GM19455 (cell line): ENCODE data around the gene BRD4.

ENCODE experiments used
- ATAC-seq: cut with Tn5 transposase; IDR thresholded peaks from one replicate; pipeline ENCODE4 v1.9.1; 2021; ENCODE audit not compliant: unreplicated experiment

BRD4 gene

DNA sequence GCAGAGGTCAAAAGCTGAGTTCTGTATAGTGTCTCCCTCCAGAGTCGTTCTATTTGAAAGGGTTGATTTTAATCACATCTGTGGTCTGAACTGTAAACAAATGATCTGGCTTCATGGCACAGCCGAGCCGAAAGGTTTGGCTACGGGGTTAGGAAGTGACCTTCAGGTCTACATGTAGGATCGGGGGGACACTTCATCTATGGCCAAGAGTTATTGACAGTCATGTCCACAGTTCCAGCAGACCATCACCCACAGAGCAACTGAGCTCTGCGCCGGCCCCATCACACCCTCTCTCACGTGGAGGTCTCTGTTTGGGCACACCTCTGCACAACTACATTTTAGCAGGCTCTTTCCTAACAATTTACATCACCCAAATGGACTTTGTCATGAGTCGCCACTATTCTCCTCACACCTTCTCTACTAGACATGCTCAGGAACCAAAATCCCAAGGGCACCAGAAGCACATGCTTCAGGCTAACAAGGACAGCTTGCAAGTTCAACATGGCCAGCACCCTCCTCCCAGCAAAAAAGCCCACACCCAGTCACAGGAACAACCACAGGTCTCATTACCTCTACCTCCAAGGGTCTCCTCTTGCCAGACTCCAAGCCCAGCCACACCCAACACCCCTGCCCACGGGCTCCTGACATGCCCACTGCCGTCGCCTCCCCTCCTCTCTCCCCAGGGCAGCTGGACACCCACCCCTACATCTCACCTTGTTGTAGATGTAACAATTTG, 64.0 kb downstream of the BRD4 start:
- no peak for ATAC-seq

DNA sequence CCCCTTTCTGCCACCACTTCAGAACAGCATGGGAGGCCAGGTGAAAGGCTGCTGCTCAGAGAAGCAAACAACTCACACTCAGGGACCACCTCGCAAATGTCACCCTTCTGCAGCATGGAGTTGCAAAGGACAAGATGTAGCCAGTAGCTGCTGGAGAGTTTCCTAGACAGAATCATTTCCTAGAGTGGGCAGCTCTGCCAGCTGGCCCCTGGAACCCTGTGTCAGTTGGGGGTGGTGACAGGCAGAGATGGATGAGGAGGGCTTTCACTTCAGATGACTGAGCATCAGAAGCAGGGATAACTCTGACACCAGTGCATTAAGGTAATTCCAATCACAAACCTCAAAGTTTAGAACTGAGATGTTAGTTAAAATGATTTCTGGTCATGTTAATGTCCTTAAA, 65.7 kb downstream of the BRD4 start:
- ATAC-seq, result no peak

DNA sequence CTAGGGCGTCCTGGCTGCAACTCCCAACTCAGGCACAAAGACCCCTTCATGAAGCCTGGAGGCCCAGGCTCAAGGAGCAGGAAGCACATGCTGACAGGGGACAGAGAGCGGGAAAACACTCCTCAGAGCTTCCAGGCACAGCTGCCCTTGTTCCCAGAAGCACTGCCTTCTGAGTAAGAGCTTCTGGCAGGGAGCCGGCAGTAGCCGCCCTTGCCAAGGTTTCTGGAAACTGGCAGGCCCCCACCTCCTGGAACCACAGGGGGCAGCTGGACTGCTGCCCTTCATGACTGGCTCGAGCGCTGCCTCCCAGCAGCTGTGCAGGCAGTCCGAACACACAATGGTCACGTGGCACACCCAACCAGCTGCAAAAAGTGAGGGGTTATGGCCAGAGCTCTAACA, 66.5 kb downstream of the BRD4 start:
- ATAC-seq, result no peak

DNA sequence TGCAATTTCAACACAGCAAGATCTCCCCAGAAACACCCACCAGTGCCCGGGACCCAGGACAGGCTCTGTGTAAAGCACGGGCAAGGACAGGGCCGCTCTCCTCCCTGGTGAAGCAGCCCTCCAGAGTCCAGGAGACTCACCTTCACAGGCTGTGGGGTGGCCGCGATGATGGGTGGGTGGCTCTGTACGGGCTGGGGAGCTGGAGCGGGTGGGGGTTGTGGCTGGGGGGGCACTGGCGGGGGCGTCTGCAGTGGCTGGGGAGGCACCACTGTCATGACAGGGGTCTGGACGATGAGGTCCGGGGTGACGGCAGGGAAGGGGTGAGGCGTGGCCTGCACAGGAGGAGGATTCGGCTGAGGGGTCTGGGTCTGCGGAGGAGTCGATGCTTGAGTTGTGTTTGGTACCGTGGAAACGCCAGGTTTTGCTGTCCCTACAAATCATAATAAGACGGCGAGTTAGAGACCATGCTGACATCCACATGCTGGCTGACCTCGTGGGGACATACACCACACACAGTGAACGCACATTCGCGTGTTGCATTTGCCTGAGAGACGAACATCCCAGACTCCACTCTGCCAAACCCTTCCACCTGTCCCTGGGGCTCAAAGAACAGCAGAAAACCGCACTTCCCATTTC, 67.0 kb downstream of the BRD4 start:
- ATAC-seq, result no peak

DNA sequence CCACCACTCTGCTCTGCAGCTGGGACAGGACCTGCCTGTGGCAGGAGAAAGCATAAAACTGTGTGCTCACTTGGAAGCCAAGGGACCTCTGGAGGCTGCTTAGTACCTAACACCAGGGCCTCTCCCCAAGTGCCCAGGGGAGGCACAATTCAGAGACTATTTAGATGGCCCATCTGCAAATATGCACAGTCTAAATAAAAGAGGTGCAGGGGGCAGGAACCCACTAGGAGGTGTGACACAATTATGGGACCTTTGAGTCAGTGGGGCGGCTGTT, 67.5 kb downstream of the BRD4 start:
- no peak for ATAC-seq

DNA sequence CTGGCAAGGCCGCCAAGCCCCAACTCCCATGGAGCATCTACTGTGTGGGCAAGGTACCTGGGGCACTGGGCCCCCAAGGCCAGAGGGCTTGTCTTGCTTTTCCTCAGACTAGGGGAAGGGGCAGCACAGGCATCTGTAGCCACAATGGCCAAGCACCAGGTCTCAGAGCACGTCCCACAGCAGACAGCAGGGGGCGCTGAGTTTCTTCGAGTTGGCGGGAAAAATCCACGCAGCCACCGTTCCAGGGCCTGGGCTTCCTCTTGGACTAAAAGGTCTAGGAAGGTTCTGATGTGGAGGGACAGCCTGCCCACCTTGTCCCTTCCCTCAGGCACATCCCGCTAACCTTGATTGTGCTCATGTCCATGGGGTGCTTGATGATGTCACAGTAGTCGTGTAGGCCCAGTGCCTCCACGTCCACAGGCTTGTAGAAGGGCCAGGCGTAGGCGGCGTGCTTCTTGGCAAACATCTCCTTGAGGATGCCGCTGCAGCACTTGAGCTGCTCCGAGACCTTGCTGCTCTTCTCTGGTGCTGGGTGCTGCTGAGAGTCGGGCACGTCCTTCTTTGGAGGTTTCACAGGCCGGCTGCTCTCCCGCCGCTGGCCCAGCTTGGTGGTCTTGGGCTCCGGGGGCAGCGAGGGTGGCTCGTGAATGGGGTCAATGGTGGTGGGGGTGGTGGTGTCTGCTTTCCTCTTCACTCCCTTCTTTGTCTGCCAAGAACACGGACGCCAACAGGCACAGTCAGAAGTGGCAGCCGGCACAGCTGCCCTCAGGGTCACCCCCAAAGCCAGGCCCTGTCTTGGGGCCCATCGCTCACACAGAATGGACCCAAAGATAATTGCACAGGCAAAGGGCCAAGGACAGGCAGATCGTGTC, 68.0 kb downstream of the BRD4 start:
- ATAC-seq, result no peak

DNA sequence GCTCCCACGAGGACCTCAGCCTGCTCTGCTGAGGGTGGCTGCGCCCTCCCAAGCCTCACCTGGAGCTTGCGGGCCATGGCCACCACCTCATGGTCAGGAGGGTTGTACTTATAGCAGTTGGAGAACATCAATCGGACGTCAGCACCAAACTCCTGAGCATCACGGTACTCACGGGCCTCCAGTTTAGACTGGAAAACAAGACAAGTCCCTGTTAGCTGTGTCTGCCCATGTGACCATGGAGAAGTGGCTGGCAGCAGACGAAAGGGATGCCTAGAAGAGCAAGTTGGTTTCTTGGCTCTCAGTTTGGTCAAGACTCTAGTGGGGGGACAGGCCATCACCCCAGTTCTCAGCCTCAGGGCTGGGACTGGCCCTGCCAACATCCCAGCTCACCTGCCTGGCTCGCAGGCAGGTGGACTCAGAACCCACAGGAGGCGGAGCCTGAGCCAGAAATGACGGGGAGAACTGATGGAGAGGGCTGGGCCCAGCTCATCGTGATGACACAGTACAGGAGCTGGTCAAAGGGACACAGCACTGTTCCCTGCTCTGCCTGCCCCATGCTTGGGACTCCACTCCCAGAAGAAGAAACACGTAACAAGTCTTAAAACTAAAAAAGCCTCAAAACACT, 68.9 kb downstream of the BRD4 start:
- ATAC-seq, result no peak

DNA sequence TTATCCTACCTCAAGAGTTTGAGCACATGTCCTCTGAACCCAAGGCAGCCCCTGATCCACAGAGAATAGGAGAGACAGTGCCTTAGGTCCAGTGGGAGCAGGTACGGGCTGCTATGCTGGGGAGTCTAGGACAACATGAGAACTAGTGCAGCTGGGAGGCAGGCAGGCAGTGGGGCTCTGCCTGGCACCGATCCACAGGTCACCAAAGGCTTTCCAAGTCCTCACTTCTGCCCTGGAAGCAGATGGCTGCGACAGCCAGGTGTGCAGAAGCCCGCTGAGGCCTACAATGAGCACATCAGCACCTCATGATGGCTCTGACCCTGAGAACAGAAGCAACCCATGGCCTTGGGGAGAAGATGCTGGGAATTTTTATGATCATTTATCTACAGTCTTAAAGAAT, 70.3 kb downstream of the BRD4 start:
- ATAC-seq, result no peak

DNA sequence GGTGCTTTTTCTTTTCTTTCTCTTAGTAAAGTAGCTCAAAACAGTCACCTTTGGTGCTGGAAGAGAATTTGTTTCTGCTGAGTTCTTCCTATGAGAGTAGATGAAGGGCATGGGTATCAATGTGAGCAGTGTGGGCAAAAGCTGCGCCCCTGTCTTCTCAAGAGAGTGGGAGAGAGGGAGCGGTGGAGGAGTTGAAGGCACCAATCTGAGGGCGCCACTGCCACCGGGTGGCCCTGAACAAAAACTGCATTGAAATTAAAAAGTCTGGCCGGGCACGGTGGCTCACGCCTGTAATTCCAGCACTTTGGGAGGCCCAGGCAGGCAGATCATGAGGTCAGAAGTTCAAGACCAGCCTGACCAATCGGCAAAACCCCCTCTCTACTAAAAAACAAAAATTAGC, 71.4 kb downstream of the BRD4 start:
- no peak for ATAC-seq

DNA sequence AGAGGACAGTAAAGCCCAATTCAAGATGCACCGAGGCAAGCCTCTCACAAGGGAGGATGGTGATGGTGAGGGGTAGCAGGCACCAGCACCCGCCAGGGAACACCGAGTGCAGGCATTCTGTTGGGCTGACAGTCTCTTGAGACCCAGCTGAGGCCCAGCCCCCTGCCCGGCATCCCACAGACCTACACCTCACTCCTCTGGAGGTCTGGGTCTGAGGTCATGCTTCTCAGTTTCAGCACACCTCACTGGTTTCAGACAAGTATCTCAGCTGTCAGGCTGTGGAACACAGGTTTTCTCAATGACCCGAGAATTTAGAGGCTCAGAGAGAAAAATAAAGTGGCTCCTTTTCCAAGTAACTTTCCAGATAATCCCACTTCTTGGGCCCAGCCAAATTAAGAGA, 72.4 kb downstream of the BRD4 start:
- no peak for ATAC-seq

DNA sequence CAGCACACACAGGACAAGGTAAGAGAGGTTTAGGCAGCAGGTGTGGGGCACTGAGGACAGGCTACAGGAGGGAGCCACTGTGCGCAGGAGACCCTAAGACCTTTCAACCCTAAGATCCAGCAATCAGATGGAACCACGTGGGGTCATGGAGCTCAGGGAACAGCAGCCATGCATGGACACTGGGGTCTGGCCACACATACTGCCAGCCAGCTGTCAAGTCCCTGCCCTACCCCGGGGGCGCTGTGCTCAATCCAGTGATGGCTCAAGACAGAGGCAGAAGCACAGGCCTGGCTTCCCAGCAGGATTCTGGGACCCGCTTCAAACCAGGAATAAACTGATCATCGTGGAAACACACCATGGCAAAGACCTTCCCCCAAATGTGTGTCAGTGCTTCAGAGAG, 74.6 kb downstream of the BRD4 start:
- no peak for ATAC-seq

DNA sequence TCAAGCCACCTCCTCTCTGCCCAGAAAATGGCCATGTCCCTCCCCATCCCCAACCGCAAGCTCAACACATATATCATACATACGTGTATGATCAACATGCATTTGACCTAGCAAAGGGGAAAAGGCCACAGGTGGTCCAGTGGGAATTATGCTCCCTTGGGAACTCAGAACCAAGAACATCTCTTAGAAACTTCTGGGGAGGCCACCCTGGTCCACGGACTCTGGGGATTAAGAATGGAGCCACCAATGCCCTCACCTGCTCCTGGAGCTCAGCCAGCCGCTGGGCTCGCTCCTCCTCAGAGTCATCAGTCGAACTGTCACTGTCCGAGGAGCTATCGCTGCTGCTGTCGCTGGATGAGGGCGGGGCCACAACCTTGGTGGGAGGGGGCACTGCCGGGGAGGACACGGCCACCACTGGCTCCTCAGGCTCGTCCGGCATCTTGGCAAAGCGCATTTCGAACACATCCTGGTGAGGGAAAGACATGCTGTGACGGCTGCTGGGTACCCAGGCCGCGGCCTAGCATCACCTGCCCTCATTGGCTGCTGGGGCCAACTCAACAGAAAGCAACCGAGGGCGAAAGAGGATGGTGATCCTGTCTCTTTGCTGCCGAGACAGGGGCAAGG, 75.5 kb downstream of the BRD4 start:
- ATAC-seq, result no peak

DNA sequence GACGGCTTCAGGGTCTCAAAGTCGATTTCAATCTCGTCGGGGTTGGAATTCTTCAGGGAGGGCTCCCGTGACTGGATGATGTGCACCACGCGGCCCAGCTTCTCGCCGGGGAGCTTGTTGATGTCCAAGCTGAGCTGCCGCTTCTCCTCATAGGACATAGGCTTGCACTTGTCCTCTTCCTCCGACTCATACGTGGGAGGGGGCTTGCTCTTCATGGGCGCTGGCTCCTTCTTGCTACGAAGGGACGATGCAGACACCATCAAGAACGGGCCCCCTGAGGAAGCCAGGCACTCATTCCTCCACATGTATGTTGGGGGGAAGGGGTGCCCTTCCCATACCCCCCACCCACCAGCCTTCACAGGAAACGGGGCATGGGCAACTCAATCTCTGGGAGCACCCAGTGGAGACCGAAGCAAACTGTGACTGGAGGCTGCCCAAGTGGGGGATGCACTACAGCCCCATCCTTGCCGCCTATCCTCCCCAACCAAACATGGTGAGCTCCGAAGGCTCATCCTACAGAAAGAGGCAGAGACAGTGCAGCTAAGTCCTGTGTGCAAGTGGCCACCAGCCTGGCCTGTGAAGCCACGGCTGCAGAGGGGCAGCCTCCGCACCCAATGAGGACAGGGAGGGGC, 76.9 kb downstream of the BRD4 start:
- no peak for ATAC-seq

DNA sequence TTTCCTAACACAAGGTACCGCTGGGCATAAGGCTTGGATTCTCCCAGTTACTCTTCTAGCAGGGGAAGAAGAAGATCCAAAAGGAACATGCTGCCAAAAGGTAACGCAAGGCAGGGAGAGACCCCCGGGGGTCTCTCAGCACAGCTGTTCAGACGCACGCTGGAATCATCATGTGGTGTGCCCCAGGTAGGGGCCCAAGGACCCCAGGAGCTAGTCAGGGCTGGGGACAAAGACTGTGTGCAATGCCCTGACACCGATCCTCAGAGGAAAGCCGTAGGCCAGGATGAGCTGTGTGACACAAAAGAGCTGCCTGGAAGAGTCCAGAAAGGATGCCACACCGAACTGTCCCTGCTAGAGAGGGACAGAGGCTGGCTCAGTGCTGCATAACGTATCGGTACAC, 77.8 kb downstream of the BRD4 start:
- no peak for ATAC-seq

DNA sequence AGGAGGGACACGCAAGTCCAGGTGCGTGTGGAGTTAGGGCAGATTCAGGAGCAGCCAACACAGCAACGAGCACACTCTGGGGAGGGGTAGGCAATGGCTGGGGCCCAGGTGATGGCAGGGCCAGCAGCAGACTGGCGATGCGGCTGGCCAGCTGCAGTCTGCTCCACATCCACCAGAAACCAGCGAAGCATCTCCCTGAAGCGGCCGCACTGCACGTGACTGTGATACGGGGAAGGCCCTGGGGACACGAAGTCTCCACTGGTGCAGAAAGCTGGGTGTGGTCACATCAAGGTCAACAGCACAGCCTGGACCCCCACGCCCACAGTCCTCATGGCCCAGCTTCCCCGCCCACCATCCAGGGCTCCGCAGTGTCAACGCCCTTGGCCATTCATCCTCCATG, 78.8 kb downstream of the BRD4 start:
- ATAC-seq, result no peak

DNA sequence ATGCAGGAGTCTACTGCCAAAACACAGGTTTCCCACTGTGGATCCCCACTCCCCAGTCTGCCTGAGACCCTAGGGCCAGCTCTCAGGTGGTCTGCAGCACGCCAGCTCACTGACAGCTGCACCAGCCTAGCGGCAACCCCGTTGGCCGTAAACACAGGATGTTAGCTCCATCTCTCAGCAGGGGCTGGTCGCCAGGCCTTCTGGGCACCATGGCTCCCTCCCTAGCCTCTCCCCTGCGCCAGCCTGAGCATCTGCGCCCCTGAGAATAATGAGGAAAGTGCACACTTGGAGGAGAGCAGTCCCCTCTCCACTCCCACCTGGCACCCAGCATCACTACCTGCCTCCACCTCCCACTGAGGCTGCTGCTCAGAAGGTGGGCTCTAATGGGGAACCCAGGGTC, 79.3 kb downstream of the BRD4 start:
- no peak for ATAC-seq

DNA sequence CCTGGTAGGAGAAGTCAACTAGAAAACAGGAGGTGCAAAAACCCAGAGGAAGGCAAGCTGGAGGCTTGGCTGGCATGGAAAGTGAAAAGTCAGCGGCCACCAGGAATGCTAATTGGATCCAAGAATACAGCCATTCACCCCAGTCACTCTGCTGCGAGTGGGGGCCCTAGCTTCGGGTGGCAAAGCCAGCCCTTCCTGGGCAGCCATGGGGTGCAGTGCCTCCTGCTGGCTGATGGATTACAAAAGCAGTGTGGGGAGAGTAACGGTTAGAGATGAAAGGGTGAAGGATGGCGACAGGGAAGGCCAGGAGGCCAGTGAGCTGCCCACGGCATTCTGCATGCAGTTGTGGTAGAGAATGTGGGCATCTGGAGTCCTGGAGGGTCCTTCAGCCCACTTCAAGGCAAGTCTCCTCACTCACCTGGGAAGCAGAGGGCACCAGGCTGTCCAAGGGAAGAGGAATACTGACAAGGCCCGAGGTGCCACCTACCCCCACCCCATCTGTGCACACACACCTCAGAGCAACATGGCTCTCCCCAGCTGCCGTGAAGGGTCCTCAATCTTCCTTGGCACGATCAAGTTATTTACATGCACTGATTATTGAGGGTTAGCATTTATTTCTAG, 79.8 kb downstream of the BRD4 start:
- no peak for ATAC-seq

DNA sequence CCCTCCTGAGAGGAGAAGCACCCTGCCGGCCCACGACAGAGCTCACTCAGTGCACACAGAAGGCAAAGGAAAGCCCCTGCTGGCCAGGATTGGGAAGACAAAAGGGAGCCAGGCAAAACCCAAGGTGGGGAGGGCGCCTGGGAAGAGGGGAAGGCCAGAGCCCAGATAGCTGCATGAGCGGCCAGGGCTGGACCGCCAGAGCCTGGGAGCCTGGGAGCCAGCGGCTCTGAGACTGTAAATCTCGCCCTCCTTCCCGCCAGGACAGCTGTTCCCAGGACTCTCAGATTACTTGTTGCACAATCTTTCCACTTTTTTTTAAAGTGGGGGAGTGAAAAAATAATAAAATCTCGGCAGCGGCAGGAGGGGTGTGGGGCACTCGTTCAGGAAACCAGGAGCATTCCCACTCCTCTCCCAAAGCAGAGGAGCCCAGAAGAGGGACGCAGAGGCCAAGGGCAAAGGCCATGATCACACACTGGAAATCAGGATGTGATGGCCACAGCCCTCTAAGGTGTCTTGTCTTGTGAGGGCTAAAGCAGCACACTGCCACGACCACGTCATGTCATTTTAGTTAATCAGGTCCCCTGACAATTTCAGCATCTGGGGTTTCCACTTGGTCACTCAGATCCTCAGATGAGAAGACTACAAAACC, 80.5 kb downstream of the BRD4 start:
- no peak for ATAC-seq

DNA sequence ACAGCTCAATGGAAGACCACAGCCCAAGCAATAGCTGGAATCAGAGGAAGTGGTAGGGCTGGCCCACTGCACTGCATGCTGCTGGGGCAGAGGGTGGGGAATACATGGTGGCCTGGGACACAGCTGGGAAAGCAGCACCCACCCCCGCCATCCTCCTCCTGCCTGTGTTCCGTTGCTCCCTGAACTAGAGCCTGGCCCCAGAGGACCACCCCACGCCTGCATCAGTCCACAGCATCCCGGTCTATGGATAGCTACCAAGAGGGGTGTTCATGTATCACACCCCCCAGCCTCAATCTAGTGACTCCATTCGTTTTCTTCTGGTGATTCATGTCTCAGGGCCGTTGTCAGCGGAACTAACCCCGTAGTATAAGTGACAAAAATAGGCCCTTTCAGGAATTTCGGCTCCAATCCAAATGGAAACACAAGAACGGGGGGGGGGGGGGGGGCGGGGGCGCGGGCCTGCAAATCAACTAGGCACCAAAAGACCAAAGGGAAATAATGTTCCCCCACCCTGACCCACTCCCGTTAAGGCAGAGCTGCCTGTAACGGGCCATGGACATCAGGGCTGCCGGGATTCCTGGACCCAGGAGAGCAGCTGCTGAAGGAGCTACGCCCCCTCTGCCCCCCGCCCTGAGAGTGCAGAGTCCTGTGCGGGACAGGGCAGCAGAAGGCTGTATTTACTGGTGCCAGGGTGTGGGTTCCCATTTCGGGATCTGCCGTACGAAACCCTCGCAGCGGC, 81.2 kb downstream of the BRD4 start:
- no peak for ATAC-seq
